EL (cell line): ENCODE measurements around the gene ARHGAP1.
A peak's percentile ranks its signal among the peaks of the same experiment; 100 is the strongest.

ENCODE experiments used
- DNase-seq: peaks from one replicate; pipeline ENCODE4 v3.0.0-alpha.2; 2016

The ARHGAP1 gene

GRCh38 chr11:46700241-46701077 is at the start of gene ARHGAP1, which contains the start of gene ZNF408:
Gene ARHGAP1, minus strand, starts transcription at chr11:46700619. Its CDS starts 4,512 bp downstream, at chr11:46696107.
Gene ZNF408, plus strand, starts transcription at chr11:46701031. Its CDS starts 17 bp downstream, at chr11:46701048.
- peak; percentile 99 for DNase-seq

GRCh38 chr11:46747150-46747549 is 46.7 kb upstream of the ARHGAP1 start:
- no peak for DNase-seq

GRCh38 chr11:46745995-46746394 is 45.6 kb upstream of the ARHGAP1 start:
- DNase-seq = no peak

GRCh38 chr11:46745328-46745727 is 44.9 kb upstream of the ARHGAP1 start:
- no peak for DNase-seq

GRCh38 chr11:46743693-46744339 is 43.4 kb upstream of the ARHGAP1 start:
- no peak for DNase-seq

GRCh38 chr11:46743043-46743442 is 42.6 kb upstream of the ARHGAP1 start:
- no peak for DNase-seq

- no peak for DNase-seq
Observed at GRCh38 chr11:46741600-46742484, 41.4 kb upstream of the ARHGAP1 start.

GRCh38 chr11:46738887-46739286 is 38.5 kb upstream of the ARHGAP1 start:
- DNase-seq = no peak

- DNase-seq = no peak
Observed at GRCh38 chr11:46737699-46738098, 37.3 kb upstream of the ARHGAP1 start.

GRCh38 chr11:46736615-46737014 is 36.2 kb upstream of the ARHGAP1 start:
- DNase-seq = no peak

- no peak for DNase-seq
Observed at GRCh38 chr11:46736146-46736545, 35.7 kb upstream of the ARHGAP1 start.

GRCh38 chr11:46733234-46733633 is 32.8 kb upstream of the ARHGAP1 start:
- no peak for DNase-seq

GRCh38 chr11:46731545-46731944 is 31.1 kb upstream of the ARHGAP1 start:
- DNase-seq = no peak

GRCh38 chr11:46729110-46730027 is 28.9 kb upstream of the ARHGAP1 start:
- DNase-seq = no peak

GRCh38 chr11:46728659-46729040 is 28.2 kb upstream of the ARHGAP1 start:
- DNase-seq = no peak

GRCh38 chr11:46727952-46728658 is 27.7 kb upstream of the ARHGAP1 start:
- no peak for DNase-seq

- no peak for DNase-seq
Observed at GRCh38 chr11:46726206-46726862, 25.9 kb upstream of the ARHGAP1 start.

- DNase-seq = no peak
Observed at GRCh38 chr11:46725338-46726205, 25.2 kb upstream of the ARHGAP1 start.

GRCh38 chr11:46724088-46724487 is 23.7 kb upstream of the ARHGAP1 start:
- DNase-seq = no peak

- DNase-seq = no peak
Observed at GRCh38 chr11:46723359-46723680, 22.9 kb upstream of the ARHGAP1 start.
